Measurements from ENCODE around the gene SRGAP1. TPM values are rescaled to one million over a fixed set of nuclear protein-coding genes. Genes with fewer than 3 reads are reported as not detected.

The SRGAP1 gene
- total and polyA plus RNA-seq, 9 of the 15 experiments (the other 6 are each of a cell fraction or from before 2014, with no cell fraction given): 0.01 to 0.13 (median 0.04) TPM; not detected in 3

DNA sequence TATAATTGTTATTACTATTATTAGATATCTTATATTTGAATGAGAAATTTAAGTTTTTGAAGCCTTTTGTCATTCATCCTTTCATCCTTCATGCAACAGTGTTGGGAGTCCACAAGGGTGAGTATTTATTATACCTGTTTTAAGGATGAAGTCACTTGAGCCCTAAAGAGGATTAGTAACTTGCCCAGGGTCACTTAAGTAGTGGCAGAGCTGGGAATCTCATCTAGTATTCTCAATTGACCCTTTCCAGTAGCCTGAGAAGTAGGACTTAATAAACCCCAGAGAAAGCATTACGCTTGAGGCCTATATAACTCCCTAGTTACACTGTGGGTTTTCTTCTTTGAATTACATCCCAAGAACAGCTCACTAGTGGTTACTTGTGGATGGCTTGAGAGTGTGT, 119.8 kb downstream of the SRGAP1 start:
- BruUV-seq (replicated peaks): no TSS peak

More for the DNA sequence above, 119.8 kb downstream of the SRGAP1 start:
- intact Hi-C loops (cut with micrococcal nuclease): no loop called here
- H3K79me2 ChIP-seq (ENCODE audit: control insufficient read depth, insufficient read depth, low read length): no peaks in the 10 kb centered on the region
- H2AFZ ChIP-seq (ENCODE audit: low read depth, low read length): no peak overlapping the region
- TF ChIP-seq, protein P1, sequence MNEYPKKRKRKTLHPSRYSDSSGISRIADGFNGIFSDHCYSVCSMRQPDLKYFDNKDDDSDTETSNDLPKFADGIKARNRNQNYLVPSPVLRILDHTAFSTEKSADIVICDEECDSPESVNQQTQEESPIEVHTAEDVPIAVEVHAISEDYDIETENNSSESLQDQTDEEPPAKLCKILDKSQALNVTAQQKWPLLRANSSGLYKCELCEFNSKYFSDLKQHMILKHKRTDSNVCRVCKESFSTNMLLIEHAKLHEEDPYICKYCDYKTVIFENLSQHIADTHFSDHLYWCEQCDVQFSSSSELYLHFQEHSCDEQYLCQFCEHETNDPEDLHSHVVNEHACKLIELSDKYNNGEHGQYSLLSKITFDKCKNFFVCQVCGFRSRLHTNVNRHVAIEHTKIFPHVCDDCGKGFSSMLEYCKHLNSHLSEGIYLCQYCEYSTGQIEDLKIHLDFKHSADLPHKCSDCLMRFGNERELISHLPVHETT (CRISPR knock-in tag; conservative IDR thresholded peaks at IDR 0.05 in 1 of 2, IDR thresholded peaks at IDR 0.05 in 1 of 2): no peak
- TF ChIP-seq YY1 (IDR thresholded peaks at IDR 0.05; ENCODE audit: borderline replicate concordance in 1 of 3, control insufficient read depth in 1 of 3, extremely low read depth in 1 of 3, insufficient read depth in 3 of 3, insufficient read length in 1 of 3, insufficient replicate concordance in 2 of 3, low read depth in 1 of 3, low read length in 2 of 3) (no peak), ZNF280A (IDR thresholded peaks at IDR 0.05; ENCODE audit: low read depth, partially characterized antibody) (no peak), ID3 (CRISPR knock-in tag; IDR thresholded peaks at IDR 0.05) (no peak), ID3 (tag; IDR thresholded peaks at IDR 0.05) (no peak), SAP30 (IDR thresholded peaks at IDR 0.05; ENCODE audit: borderline replicate concordance, insufficient read depth, low read depth, low read length, poor library complexity, severe bottlenecking) (no peak), ZNF12 (CRISPR knock-in tag; IDR thresholded peaks at IDR 0.05) (no peak)
- in situ Hi-C loops (cut with MboI): no loop called here
- FAIRE-seq (no peak), ATAC-seq (no peak), DNase-seq (ENCODE audit: extremely low read depth in 1 of 4, low spot score in 3 of 4) (no peak)
- H3K9me3 ChIP-seq (replicated peaks; ENCODE audit: control insufficient read depth, insufficient read depth, low read depth, low read length): no peaks in the 10 kb centered on the region
- CTCF ChIA-PET (ENCODE audit: low intra/inter-chr PET ratio): no interaction called here
- H3K4me3 ChIP-seq: no peak overlapping the region
- 0% methylated on average over 1 of the region's 1 CpG for WGBS (ENCODE audit: insufficient coverage, low coverage, missing lambda C conversion rate)
- H4K20me1 ChIP-seq (replicated peaks; ENCODE audit: control insufficient read depth, insufficient read depth, low read length): no peaks in the 10 kb centered on the region
- no peak overlapping the region for H3K4me2 ChIP-seq (ENCODE audit: insufficient read depth, low read length)
- POLR2A ChIA-PET: no interaction called here
- no peaks in the 10 kb centered on the region for H3K4me1 ChIP-seq (replicated peaks in 1 of 2; ENCODE audit: control insufficient read depth in 2 of 2, insufficient read depth in 2 of 2, low read length in 2 of 2)
- H3K9me1 ChIP-seq (ENCODE audit: control insufficient read depth, insufficient read depth, low read length): no peaks in the 10 kb centered on the region
- peaks cover 0 to 7% of the 10 kb centered on the region in 2 experiments; a peak in 1 of 5 replicates for H3K27me3 ChIP-seq (ENCODE audit: control insufficient read depth in 2 of 2, insufficient read depth in 2 of 2, low read length in 2 of 2)
- H3K27ac ChIP-seq (ENCODE audit: extremely low read depth, low read depth, low read length): no peak overlapping the region
- no peaks in the 10 kb centered on the region for H3K36me3 ChIP-seq (ENCODE audit: control insufficient read depth, insufficient read depth, low read length)
- H3K9ac ChIP-seq (ENCODE audit: insufficient read depth in 1 of 2, low read depth in 2 of 2, low read length in 2 of 2): no peak overlapping the region

Data from K562 (cell line).